Rectal smooth muscle tissue (tissue), 1 donor: ENCODE data around the gene CENPS.
"Not testable (repeated sequence)": the region's sequence is repeated elsewhere in the genome, so short reads cannot be mapped to it uniquely, and the experiment has no call there.

ENCODE experiments used
- H3K27ac ChIP-seq: one replicate; pipeline ENCODE4 v1.7.0; 2013; ENCODE audit warnings: low read depth, low read length, inconsistent platforms
- H3K27me3 ChIP-seq: one replicate; pipeline ENCODE4 v1.7.0; 2013; ENCODE audit warnings: low read length; ENCODE audit not compliant: control insufficient read depth, insufficient read depth
- H3K36me3 ChIP-seq: one replicate; pipeline ENCODE4 v1.7.0; 2013; ENCODE audit warnings: low read length; ENCODE audit not compliant: control insufficient read depth, insufficient read depth
- H3K4me1 ChIP-seq: one replicate; pipeline ENCODE4 v1.7.0; 2013; ENCODE audit warnings: low read length; ENCODE audit not compliant: control insufficient read depth, insufficient read depth
- H3K4me3 ChIP-seq: one replicate; pipeline ENCODE4 v1.7.0; 2013; ENCODE audit warnings: low read length
- H3K9ac ChIP-seq: one replicate; pipeline ENCODE4 v1.7.0; 2013; ENCODE audit warnings: low read length

CENPS gene

GRCh38 chr1:10399444-10399941 is 30.7 kb upstream of the CENPS start:
- Histone ChIP-seq H3K27ac (no peak overlapping the region), H3K9ac (no peak overlapping the region), H3K4me3 (peak overlapping the region; percentile 77), H3K36me3 (peaks cover 15% of the 10 kb centered on the region), H3K4me1 (peaks cover 6% of the 10 kb centered on the region), H3K27me3 (no peaks in the 10 kb centered on the region)

- Histone ChIP-seq H3K27me3 (no peaks in the 10 kb centered on the region), H3K36me3 (peaks cover 18% of the 10 kb centered on the region), H3K27ac (no peak overlapping the region), H3K9ac (no peak overlapping the region), H3K4me1 (peaks cover 6% of the 10 kb centered on the region), H3K4me3 (peak overlapping the region; percentile 77)
Observed at GRCh38 chr1:10400013-10400412, 30.2 kb upstream of the CENPS start.

- H3K4me3 ChIP-seq = no peak overlapping the region
- no peak overlapping the region for H3K27ac ChIP-seq
- no peaks in the 10 kb centered on the region for H3K27me3 ChIP-seq
- peaks cover 6% of the 10 kb centered on the region for H3K4me1 ChIP-seq
- peaks cover 19% of the 10 kb centered on the region for H3K36me3 ChIP-seq
- H3K9ac ChIP-seq = no peak overlapping the region
Observed at GRCh38 chr1:10401281-10401680, 29.0 kb upstream of the CENPS start.

DNA sequence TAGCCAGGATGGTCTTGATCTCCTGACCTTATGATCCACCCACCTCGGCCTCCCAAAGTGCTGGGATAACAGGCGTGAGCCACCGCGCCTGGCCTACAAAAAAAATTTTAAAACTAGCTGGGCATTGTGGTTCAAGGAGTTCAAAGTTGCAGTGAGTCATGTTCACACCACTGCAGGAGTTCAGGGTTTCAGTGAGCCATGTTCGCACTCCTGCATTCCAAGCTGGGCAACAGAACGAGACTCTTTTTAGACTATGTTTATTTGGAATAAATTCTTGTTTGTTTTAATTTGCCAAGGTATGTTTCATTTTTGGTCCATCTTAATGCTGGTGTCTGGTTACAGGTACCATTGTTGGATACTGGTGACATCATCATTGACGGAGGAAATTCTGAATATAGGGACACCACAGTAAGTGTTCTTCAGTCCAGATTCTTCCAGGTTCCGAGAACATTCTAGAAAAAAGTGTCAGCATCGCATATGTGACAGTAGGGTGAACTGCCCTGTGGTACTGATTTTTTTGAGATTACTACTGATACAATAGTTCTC is 27.4 kb upstream of the CENPS start:
- H3K27ac ChIP-seq = no peak overlapping the region
- no peaks in the 10 kb centered on the region for H3K27me3 ChIP-seq
- H3K36me3 ChIP-seq = peaks cover 29% of the 10 kb centered on the region
- H3K9ac ChIP-seq = no peak overlapping the region
- H3K4me3 ChIP-seq = no peak overlapping the region
- peaks cover 6% of the 10 kb centered on the region for H3K4me1 ChIP-seq

DNA sequence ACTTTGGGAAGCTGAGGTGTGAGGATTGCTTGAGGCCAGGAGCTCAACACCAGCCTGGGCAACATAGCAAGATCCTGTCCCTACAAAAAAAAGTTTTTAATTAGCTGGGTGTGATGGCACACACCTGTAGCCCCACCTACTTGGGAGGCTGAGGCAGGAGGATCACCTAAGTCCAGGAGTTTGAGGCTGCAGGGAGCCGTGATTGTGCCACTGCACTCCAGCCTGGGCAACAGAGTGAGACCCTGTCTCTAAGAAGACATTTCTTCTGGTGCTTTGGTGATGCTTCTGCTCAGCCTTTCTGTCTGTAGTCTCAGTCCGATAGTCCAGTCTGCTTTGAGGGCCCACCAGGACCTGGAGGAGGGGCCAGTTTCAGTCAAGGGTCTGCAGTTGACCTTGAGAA is 23.0 kb upstream of the CENPS start:
- Histone ChIP-seq H3K9ac (no peak overlapping the region), H3K4me3 (no peak overlapping the region), H3K27ac (no peak overlapping the region), H3K4me1 (no peaks in the 10 kb centered on the region), H3K36me3 (peaks cover 50% of the 10 kb centered on the region), H3K27me3 (no peaks in the 10 kb centered on the region)

DNA sequence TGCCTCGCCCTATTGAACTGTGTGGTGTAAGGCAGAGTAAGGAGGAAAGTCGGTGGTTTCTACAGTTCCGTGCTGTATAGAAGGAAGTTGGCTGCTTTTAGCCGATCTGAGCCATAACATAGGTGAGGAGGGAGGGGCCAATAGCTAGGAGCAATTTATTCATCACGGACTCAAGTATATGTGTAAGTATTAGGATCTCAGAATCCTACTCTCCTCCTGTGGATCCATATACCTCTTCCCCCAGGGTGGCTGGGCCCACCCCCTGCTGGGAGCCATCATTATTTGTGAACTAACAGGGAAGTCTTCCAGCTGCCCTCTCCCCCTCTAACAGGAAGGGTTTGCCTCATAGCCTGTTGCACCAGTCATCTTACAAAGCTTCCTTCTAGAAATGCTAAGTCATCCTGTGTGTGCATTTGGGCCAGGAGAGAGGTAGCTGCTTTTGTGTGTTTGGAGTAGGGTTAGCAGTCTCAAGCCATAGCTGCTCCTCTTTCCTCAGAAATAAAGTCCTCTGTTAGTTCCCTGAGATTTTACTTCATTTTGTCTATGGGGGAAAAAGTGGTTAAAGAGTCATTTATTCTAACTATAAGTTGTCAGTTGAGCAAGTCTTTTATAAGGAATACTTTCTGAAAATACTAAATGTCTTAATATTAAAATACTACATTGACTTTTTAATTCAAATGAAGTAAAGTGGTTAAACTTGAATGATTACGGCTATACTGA is 14.9 kb upstream of the CENPS start:
- H3K36me3 ChIP-seq = peaks cover 30% of the 10 kb centered on the region
- H3K9ac ChIP-seq = no peak overlapping the region
- H3K27ac ChIP-seq = no peak overlapping the region
- no peaks in the 10 kb centered on the region for H3K4me1 ChIP-seq
- no peak overlapping the region for H3K4me3 ChIP-seq
- no peaks in the 10 kb centered on the region for H3K27me3 ChIP-seq

- not testable (repeated sequence) for H3K27ac ChIP-seq, H3K4me1 ChIP-seq, H3K9ac ChIP-seq, H3K27me3 ChIP-seq, H3K4me3 ChIP-seq
- peaks cover 28% of the 10 kb centered on the region for H3K36me3 ChIP-seq
Observed at GRCh38 chr1:10415967-10416366, 14.3 kb upstream of the CENPS start.

- not testable (repeated sequence) for H3K27ac ChIP-seq, H3K9ac ChIP-seq, H3K4me3 ChIP-seq, H3K27me3 ChIP-seq, H3K4me1 ChIP-seq
- H3K36me3 ChIP-seq = peaks cover 13% of the 10 kb centered on the region
Observed at GRCh38 chr1:10418741-10419140, 11.5 kb upstream of the CENPS start.

GRCh38 chr1:10419351-10419750 is 10.9 kb upstream of the CENPS start:
- Histone ChIP-seq H3K27ac (no peak overlapping the region), H3K9ac (no peak overlapping the region), H3K4me1 (no peaks in the 10 kb centered on the region), H3K27me3 (no peaks in the 10 kb centered on the region), H3K4me3 (no peak overlapping the region), H3K36me3 (peaks cover 13% of the 10 kb centered on the region)

GRCh38 chr1:10421637-10422036 is 8.6 kb upstream of the CENPS start:
- Histone ChIP-seq H3K4me1 (no peaks in the 10 kb centered on the region), H3K4me3 (no peak overlapping the region), H3K36me3 (peaks cover 10% of the 10 kb centered on the region), H3K27me3 (no peaks in the 10 kb centered on the region), H3K27ac (no peak overlapping the region), H3K9ac (no peak overlapping the region)

- Histone ChIP-seq H3K4me1 (no peaks in the 10 kb centered on the region), H3K4me3 (no peak overlapping the region), H3K36me3 (peaks cover 5% of the 10 kb centered on the region), H3K27ac (no peak overlapping the region), H3K27me3 (no peaks in the 10 kb centered on the region), H3K9ac (no peak overlapping the region)
Observed at GRCh38 chr1:10424034-10424433, 6.2 kb upstream of the CENPS start.

DNA sequence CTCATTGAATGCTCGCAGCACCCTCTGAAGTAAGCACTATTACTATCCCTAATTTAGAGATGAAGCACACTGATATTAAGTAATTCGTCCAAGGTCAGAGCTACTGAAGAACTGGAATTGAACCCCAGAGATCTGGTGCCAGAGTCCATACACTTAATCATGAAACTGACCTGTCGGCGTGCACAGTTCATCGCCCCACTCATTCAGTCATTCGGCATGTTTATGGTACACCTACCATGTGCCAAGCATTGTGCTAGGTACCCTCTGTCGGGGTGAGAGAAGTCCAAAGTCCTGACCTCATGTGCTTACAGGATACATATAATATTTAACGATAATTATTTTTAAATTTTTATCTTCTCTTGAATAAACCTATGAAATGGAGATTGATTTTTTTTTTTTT is 5.6 kb upstream of the CENPS start:
- Histone ChIP-seq H3K9ac (no peak overlapping the region), H3K36me3 (peaks cover under 1% of the 10 kb centered on the region), H3K27me3 (no peaks in the 10 kb centered on the region), H3K4me3 (no peak overlapping the region), H3K27ac (no peak overlapping the region), H3K4me1 (peaks cover under 1% of the 10 kb centered on the region)
